ENCODE data around the gene CATSPERZ. TPM values are rescaled to one million over a fixed set of nuclear protein-coding genes. Genes with fewer than 3 reads are reported as not detected.

The CATSPERZ gene
- total and polyA plus RNA-seq, 7 donors, result 1.1 to 1.4 TPM; not detected in 5

DNA sequence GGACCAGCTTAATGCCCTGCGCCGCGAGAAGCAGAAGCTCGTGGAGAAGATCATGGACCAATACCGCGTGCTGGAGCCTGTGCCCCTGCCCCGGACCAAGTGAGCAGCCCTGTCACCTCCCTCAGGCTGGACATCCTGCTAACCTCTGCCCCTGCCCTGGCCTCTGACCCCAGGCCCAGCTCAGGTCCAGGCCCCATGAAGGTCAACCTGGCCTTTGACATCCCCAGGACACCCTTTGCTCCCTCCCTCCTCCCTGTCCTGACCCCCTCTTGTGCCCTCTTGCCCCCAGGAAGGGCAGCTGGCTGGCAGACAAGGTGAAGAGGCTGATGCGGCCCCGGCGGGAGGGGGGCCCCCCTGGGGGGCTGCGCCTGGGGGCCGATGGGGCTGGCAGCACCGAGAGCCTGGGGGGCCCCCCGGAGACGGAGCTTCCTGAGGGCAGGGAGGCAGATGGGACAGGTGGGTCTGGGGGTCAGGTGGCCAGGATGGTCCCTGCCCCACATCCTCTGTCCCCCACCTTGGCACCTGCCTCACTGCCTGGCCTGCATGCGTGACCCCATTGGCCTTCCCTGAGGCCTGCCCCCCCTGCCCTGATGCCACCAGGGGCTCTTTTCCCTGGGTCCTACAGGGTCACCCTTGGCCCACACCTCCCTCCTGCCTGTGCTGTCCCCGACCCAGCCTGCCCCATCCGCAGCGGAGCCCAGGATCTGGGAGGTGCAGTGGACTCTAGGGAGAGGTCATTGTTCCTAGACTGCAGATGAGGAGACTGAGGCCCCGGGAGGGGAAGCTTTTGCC is 53.8 kb downstream of the CATSPERZ start:
- no peak for DNase-seq
- TF ChIP-seq CTCF (IDR thresholded peaks at IDR 0.05) (no peak), POLR2AphosphoS5 (IDR thresholded peaks at IDR 0.05) (no peak), POLR2A (IDR thresholded peaks at IDR 0.05) (no peak), EP300 (IDR thresholded peaks at IDR 0.05) (no peak)
- Histone ChIP-seq H3K36me3 (no peaks in the 10 kb centered on the region), H3K4me1 (peaks cover 0 to 30% (median 24%) of the 10 kb centered on the region in 4 donors), H3K9me3 (no peaks in the 10 kb centered on the region), H3K27me3 (no peaks in the 10 kb centered on the region), H3K4me3 (no peak overlapping the region), H3K27ac (no peak overlapping the region)
- WGBS, 2 donors, result 82 to 89% methylated on average over 20 of the region's 20 CpGs
- intact Hi-C loops (cut with DNase I), result no loop called here

Small RNA genes within 50 kb of the gene (small RNA-seq; reads per million reads assigned to genes)
- 0 to 0.30 (median 0.22) reads per million in 3 donors for gene MIR7155
- 0 reads per million in 3 donors for gene RF00019

Other genes starting within 250 kb of the CATSPERZ start
- 10 to 100 TPM; 23.3 to 33.9 (median 25.8) TPM for gene MACROD1, start 134.2 kb upstream of the CATSPERZ start, total RNA-seq
- 10 to 100 TPM; 14.2 to 16.8 (median 14.8) TPM for gene MACROD1, start 134.2 kb upstream of the CATSPERZ start, polyA plus RNA-seq
- gene STIP1, start 114.2 kb upstream of the CATSPERZ start, total RNA-seq, result 10 to 100 TPM; 58.2 to 90.3 (median 81.0) TPM
- gene STIP1, start 114.2 kb upstream of the CATSPERZ start, polyA plus RNA-seq, result 10 to 100 TPM; 38.4 to 84.3 (median 50.2) TPM
- 10 to 100 TPM; 15.0 to 26.2 (median 20.3) TPM for gene FERMT3, start 93.6 kb upstream of the CATSPERZ start, total RNA-seq
- 10 to 100 TPM; 15.3 to 41.5 (median 20.4) TPM for gene FERMT3, start 93.6 kb upstream of the CATSPERZ start, polyA plus RNA-seq
- gene TRPT1, start 74.2 kb upstream of the CATSPERZ start, total RNA-seq, result 10 to 100 TPM; 45.7 to 80.6 (median 62.9) TPM
- gene TRPT1, start 74.2 kb upstream of the CATSPERZ start, polyA plus RNA-seq, result 10 to 100 TPM; 70.8 to 82.8 (median 82.3) TPM
- 10 to 100 TPM; 41.4 to 64.8 (median 50.1) TPM for gene NUDT22, start 74.1 kb upstream of the CATSPERZ start, total RNA-seq
- 100 to 1,000 TPM in 2 of 3 donors, 10 to 100 TPM in 1; 91.3 to 130 (median 116) TPM for gene NUDT22, start 74.1 kb upstream of the CATSPERZ start, polyA plus RNA-seq
- gene DNAJC4, start 69.8 kb upstream of the CATSPERZ start, total RNA-seq, result 10 to 100 TPM; 25.7 to 37.1 (median 28.1) TPM
- gene DNAJC4, start 69.8 kb upstream of the CATSPERZ start, polyA plus RNA-seq, result 10 to 100 TPM; 27.5 to 68.1 (median 58.3) TPM
- 100 to 1,000 TPM in 2 of 4 donors, 10 to 100 TPM in 2; 76.7 to 117 (median 98.4) TPM for gene VEGFB, start 65.8 kb upstream of the CATSPERZ start, total RNA-seq
- gene VEGFB, start 65.8 kb upstream of the CATSPERZ start, polyA plus RNA-seq, result 10 to 100 TPM; 23.4 to 94.9 (median 42.6) TPM
- 10 to 100 TPM; 49.2 to 70.5 (median 51.3) TPM for gene FKBP2, start 59.3 kb upstream of the CATSPERZ start, total RNA-seq
- gene FKBP2, start 59.3 kb upstream of the CATSPERZ start, polyA plus RNA-seq, result 100 to 1,000 TPM in 2 of 3 donors, 10 to 100 TPM in 1; 97.3 to 213 (median 116) TPM
- 10 to 100 TPM; 31.8 to 66.6 (median 51.3) TPM for gene PPP1R14B, start 53.4 kb upstream of the CATSPERZ start, total RNA-seq
- gene PPP1R14B, start 53.4 kb upstream of the CATSPERZ start, polyA plus RNA-seq, result 100 to 1,000 TPM in 1 of 3 donors, 10 to 100 TPM in 2; 78.8 to 159 (median 93.7) TPM
- gene PLCB3, start 48.8 kb upstream of the CATSPERZ start, total RNA-seq, result 10 to 100 TPM; 10.6 to 17.7 (median 12.1) TPM
- 10 to 100 TPM; 23.4 to 52.8 (median 35.4) TPM for gene PLCB3, start 48.8 kb upstream of the CATSPERZ start, polyA plus RNA-seq
- 100 to 1,000 TPM in 3 of 4 donors, 10 to 100 TPM in 1; 95.3 to 143 (median 121) TPM for gene BAD, start 15.7 kb upstream of the CATSPERZ start, total RNA-seq
- gene BAD, start 15.7 kb upstream of the CATSPERZ start, polyA plus RNA-seq, result 100 to 1,000 TPM; 105 to 264 (median 244) TPM
- 10 to 100 TPM; 12.2 to 21.0 (median 13.6) TPM for gene GPR137, start 14.5 kb upstream of the CATSPERZ start, total RNA-seq
- gene GPR137, start 14.5 kb upstream of the CATSPERZ start, polyA plus RNA-seq, result 10 to 100 TPM; 17.4 to 35.0 (median 18.0) TPM
- gene KCNK4, start 9.1 kb upstream of the CATSPERZ start, total RNA-seq, result under 1 TPM in 1 of 4 donors, not detected in 3; 0.71 TPM
- not detected for gene KCNK4, start 9.1 kb upstream of the CATSPERZ start, polyA plus RNA-seq
- gene ESRRA, start 5.2 kb downstream of the CATSPERZ start, total RNA-seq, result 10 to 100 TPM; 39.9 to 48.7 (median 45.3) TPM
- 100 to 1,000 TPM; 151 to 244 (median 219) TPM for gene ESRRA, start 5.2 kb downstream of the CATSPERZ start, polyA plus RNA-seq
- gene TRMT112, start 17.2 kb downstream of the CATSPERZ start, total RNA-seq, result 100 to 1,000 TPM; 182 to 353 (median 269) TPM
- 100 to 1,000 TPM; 148 to 232 (median 168) TPM for gene TRMT112, start 17.2 kb downstream of the CATSPERZ start, polyA plus RNA-seq
- 100 to 1,000 TPM; 169 to 269 (median 215) TPM for gene PRDX5, start 17.8 kb downstream of the CATSPERZ start, total RNA-seq
- gene PRDX5, start 17.8 kb downstream of the CATSPERZ start, polyA plus RNA-seq, result 1,000 to 10,000 TPM in 1 of 3 donors, 100 to 1,000 TPM in 2; 596 to 1,045 (median 779) TPM
- gene CCDC88B, start 39.8 kb downstream of the CATSPERZ start, total RNA-seq, result 1 to 10 TPM; 2.6 to 8.6 (median 3.9) TPM
- gene CCDC88B, start 39.8 kb downstream of the CATSPERZ start, polyA plus RNA-seq, result 100 to 1,000 TPM in 1 of 3 donors, 10 to 100 TPM in 2; 15.6 to 157 (median 23.6) TPM
- gene RPS6KA4, start 58.8 kb downstream of the CATSPERZ start, total RNA-seq, result 10 to 100 TPM; 15.6 to 24.1 (median 18.6) TPM
- 10 to 100 TPM; 14.4 to 48.4 (median 16.6) TPM for gene RPS6KA4, start 58.8 kb downstream of the CATSPERZ start, polyA plus RNA-seq